Hematopoietic multipotent progenitor cell treated with erythropoietin and hydrocortisone succinate and interleukin-3 and kit ligand, for 4 days (in vitro differentiated cells): Measurements from ENCODE around the gene ZNF106.

Experiments used
- DNase-seq: peaks from one replicate; pipeline ENCODE4 v3.0.0-alpha.2; 2015

ZNF106 gene

GRCh38 chr15:42490671-42491538 lies at the start of gene ZNF106:
TSS of gene ZNF106 (minus strand) at chr15:42491141. CDS start at chr15:42472289, 18,852 bp downstream.
- DNase-seq = peak; percentile 96

GRCh38 chr15:42533246-42533645 lies 42.3 kb upstream of the ZNF106 start:
- no peak for DNase-seq

DNA sequence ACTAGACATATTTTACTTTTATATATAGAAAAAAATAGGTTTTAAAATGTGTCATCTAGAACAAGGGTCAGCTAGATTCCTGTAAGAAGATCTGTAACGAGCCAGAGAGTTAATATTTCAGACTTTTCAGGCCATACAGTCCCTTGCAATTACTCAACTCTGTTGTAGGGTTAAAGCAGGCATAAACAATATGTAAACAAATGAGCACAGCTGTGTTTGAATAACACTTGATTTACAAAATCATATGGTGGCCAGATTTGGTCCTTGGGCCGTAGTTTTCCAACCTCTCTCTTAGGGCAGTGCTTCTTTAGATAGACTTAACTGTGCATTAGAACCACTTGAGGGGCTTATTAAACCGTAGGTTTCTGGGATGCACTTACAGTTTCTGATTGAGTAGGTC lies 38.0 kb upstream of the ZNF106 start:
- DNase-seq = no peak

GRCh38 chr15:42523331-42523730 lies 32.4 kb upstream of the ZNF106 start:
- no peak for DNase-seq

DNA sequence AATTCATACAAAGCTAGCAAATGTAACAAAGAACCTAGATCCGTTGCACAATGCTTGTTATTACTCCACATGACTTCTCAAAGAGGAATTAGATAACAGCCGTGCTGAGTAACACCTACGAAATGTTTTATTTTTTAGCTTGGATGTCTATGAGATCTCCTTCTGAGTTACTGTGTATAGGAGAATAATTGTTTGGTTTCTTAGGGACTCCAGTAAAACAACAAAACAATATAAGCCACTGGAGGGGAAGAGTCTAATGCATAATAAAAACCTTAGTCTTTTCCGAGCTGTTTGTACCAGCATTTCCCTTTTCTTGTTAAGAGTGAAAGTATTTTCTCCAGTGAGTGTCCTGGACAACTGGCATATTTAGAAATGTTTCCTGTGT lies 20.1 kb upstream of the ZNF106 start:
- DNase-seq = peak; percentile 68

DNA sequence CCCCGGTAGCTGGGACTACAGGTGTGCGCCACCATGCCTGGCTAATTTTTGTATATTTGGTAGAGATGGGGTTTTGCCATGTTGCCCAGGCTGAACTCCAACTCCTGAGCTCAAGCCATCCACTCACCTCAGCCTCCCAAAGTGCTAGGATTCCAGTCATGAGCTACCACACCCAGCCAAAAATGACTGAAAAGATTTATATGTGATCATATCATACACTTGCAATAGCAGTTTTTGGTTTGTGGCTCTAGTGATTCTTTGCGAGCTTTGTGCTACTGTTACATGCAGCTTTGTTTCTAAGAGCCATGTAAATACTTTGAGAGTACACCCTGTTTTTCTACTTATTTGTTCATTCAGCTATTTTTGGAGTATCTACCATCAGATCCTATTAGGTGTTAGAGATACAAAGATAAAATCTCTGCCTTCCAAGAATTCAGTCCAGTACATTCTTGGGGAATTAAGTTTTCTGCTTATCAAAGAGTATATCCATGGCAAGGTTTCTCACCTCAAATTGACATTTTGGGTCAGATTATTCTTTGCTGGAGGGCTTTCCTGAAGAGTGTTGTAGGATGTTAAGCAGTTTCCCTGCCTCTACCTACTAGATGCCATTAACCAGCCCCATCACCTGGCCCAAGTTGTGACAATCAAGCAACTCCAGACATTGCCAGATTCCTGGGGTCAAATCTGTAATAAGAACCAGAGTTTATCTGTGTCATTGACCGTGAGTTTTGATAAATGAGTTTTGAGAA lies 19.5 kb upstream of the ZNF106 start:
- DNase-seq = no peak

- peak; percentile 72 for DNase-seq
These were observed 17.3 kb upstream of the ZNF106 start for GRCh38 chr15:42508263-42508690.

DNA sequence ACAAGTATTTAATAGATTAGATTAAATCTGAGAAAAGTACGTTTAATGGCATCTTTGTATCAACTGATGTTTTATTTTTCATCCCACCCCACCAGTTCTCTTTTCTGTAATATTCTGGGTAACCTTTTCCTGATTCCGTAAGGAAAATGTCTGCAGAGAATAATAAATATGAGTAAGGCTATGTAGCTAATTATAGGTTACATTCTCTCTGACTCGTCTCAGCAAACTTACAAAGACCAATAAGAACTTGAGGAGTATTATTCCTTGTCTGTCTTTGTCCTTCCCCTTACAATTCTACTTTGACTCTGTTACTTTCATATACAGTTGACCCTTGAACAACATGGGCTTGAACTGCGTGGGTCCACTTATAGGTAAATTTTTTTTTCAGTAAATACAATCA lies 16.6 kb upstream of the ZNF106 start:
- no peak for DNase-seq

DNA sequence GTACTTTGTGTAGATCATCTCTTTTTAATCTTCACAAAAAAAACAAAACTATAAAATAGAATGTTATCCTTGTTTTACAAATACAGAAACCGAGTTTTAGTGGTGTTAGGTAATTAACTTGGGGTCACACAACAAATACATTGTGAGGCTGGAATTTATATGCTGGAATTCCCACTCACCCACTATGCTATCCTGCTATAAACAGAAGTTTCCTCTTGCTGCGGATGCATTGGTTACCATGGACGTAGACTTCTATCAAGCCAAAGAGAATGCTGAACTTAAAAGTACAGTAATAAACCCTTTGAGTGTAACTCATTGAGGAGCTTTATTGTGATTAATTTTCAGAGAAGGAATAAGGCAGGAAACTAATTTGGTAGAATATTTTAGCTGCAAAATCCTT lies 13.7 kb upstream of the ZNF106 start:
- DNase-seq = no peak

GRCh38 chr15:42503825-42504224 lies 12.9 kb upstream of the ZNF106 start:
- no peak for DNase-seq

DNA sequence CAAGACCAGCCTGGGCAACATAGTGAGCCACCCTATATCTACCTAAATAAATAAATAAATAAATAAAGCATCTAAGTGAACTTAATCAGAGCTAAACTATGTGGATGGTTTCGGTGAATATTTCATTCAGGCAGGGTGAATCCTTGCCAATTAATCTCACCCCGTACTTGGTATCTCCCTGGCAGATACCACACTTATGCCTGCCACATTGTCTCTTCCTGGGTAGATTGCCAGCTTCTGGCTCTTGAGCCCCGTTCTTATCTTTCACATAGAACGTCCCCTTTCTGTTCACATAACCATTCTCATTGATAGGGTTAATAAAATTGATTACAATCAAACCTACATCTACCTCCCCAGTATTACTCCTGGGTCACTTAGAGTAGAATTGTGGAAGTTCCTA lies 11.5 kb upstream of the ZNF106 start:
- peak; percentile 80 for DNase-seq

- peak; percentile 89 for DNase-seq
These were observed 9.1 kb upstream of the ZNF106 start for GRCh38 chr15:42499858-42500609.

DNA sequence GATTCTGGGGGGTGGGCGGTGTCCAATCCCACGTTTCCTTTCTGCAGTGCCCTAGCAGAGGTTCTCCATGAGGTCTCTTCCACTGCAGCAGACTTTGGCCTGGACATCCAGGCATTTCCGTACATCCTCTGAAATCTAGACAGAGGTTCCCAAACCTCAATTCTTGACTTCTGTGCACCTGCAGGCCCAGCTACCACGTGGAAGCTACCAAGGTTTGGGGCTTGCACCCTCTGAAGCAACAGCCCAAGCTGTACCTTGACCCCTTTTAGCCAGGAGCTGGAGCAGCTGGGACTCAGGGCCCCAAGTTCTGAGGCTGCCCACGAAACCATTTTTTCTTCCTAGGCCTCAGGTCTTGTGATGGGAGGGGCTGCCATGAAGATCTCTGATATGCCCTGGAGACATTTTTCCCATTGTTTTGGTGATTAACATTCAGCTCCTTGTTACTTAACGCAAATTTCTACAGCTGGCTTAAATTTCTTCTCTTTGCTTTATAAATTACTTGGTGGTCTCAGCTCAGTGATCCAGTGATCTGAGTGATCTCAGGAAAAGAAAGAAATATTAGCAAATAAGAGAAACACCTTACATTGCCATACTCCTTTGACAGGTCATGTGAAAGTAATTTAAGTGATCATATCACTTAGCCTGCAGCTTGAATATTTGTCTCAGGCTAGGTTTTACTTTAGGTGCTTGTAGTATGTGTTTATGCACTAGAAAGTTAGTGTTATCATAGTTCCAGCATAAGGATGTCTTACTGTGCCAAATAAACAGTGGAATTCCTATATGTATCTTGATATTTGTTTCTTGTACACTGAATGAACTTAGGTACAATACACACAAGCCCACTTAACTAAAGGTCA lies 7.5 kb upstream of the ZNF106 start:
- peak; percentile 29 for DNase-seq

- peak; percentile 95 for DNase-seq
These were observed 4.6 kb upstream of the ZNF106 start, which contains the start of gene SNAP23 for GRCh38 chr15:42495361-42496212. TSS of gene SNAP23 (plus strand) at chr15:42495634. CDS start at chr15:42511847, 16,213 bp downstream.

DNA sequence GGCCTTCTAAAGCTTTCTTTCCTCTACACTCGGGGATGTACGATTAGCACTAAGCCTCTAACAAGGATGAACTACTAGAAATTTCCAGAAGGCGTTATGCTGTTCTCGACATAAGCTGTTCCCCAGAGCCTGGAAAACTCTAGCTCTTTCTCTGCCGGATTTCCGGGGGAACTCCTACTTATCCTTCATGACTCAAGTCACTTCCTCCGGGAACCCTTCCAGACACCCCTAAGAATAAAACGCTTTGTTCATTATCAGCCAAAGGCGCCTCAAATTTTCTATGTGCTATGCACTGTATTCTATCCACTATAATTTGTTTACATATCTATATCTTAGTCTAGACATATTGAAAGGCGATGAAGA lies 4.0 kb upstream of the ZNF106 start:
- peak; percentile 23 for DNase-seq

GRCh38 chr15:42493679-42494078 lies 2.7 kb upstream of the ZNF106 start:
- peak; percentile 30 for DNase-seq

- no peak for DNase-seq
These were observed 741 bp upstream of the ZNF106 start for GRCh38 chr15:42491539-42492225.

DNA sequence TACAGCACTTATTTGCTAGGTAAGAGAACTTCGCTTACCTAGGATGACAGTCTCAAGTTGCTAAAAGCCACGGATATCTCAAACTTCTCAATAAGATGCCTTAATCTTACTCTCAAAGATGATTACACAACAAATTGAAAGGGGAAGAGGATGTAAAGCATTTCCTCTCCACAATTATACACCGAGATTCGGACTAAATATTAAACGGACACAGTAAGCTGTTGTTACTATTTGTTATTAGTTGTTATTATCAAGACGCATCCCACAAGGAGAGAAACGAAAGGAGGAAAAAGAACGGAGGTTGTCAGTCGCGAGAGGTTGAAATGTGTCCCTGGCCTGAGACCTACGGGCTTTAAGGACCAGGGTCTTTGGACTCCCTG lies 660 bp downstream of the ZNF106 start:
- peak; percentile 63 for DNase-seq

- DNase-seq = no peak
These were observed 7.3 kb downstream of the ZNF106 start for GRCh38 chr15:42483677-42484076.

DNA sequence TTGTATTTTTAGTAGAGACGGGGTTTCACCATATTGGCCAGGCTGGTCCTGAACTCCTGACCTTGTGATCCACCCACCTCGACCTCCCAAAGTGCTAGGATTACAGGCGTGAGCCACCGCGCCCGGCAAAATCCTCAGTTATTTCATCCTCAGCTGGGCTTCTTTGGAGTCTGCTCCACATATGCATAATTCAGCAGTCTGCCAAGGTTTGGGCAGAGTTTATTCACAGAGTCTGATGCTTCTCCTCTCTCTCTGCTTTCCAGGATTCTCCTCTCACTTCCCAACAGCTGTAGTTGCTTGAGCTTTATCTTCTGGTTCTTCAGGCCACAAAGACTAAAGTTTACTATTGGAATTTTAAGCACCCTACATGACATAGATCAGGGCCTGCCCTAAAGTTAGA lies 8.2 kb downstream of the ZNF106 start:
- DNase-seq = no peak

GRCh38 chr15:42474827-42475226 lies 16.1 kb downstream of the ZNF106 start:
- peak; percentile 68 for DNase-seq
